Esophagus squamous epithelium (tissue), 4 donors: ENCODE measurements around the gene INKA1.

Experiments
- POLR2A ChIP-seq, 4 donors: fragments of 450-650 bp; IDR thresholded peaks; one replicate each; pipeline ENCODE4 v1.6.1; 2017; ENCODE audit warnings: antibody characterized with exemption in 4 of 4, mild to moderate bottlenecking in 4 of 4, moderate library complexity in 3 of 4
- TF ChIP-seq, protein P1 (sequence below), 6 experiments: fragments of 450-650 bp in 4 of 6; fragments of 200-600 bp in 2 of 6; sonication (generic) in 2 of 6; IDR thresholded peaks; one replicate each; pipeline ENCODE4 v1.5.1; 2016 to 2019; ENCODE audit warnings: antibody characterized with exemption in 6 of 6, mild to moderate bottlenecking in 4 of 6, moderate library complexity in 4 of 6

DNA sequence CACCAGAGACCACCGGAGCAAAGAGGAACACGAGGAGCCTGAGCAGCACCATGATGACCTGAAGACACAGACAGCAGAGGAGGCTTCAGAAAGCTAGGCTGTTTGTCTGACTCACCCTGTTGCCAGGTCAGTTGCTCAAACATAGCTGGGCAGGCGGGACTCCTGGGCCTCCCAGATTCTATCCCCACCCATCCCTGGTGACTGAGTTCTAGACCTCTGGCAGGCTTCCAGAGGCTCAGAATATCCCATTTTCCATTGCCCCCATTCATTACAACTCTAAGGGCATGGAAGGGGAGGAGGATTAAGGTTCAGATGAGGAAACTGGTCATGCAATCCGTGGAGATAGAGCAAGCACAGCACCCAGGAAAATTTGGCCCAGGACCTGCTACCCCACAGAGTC, 3.3 kb upstream of the INKA1 start, which contains the start of gene CDHR4:
- no peak for TF ChIP-seq POLR2A (IDR thresholded peaks at IDR 0.05)
- TF ChIP-seq, protein P1, sequence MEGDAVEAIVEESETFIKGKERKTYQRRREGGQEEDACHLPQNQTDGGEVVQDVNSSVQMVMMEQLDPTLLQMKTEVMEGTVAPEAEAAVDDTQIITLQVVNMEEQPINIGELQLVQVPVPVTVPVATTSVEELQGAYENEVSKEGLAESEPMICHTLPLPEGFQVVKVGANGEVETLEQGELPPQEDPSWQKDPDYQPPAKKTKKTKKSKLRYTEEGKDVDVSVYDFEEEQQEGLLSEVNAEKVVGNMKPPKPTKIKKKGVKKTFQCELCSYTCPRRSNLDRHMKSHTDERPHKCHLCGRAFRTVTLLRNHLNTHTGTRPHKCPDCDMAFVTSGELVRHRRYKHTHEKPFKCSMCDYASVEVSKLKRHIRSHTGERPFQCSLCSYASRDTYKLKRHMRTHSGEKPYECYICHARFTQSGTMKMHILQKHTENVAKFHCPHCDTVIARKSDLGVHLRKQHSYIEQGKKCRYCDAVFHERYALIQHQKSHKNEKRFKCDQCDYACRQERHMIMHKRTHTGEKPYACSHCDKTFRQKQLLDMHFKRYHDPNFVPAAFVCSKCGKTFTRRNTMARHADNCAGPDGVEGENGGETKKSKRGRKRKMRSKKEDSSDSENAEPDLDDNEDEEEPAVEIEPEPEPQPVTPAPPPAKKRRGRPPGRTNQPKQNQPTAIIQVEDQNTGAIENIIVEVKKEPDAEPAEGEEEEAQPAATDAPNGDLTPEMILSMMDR (IDR thresholded peaks at IDR 0.05), result no peak
